ENCODE measurements around the gene ADAD1.
"Not testable (repeated sequence)": the region's sequence is repeated elsewhere in the genome, so short reads cannot be mapped to it uniquely, and the experiment has no call there.

Gene ADAD1
- 0 reads per million in 4 donors for total RNA-seq

GRCh38 chr4:122378711-122379110 lies at the start of gene ADAD1:
ADAD1 (plus strand) TSS chr4:122379011; CDS start chr4:122380070, 1,059 bp downstream.
- DNase-seq: no peak

GRCh38 chr4:122329876-122330565 lies 48.8 kb upstream of the ADAD1 start:
- no peak for DNase-seq

GRCh38 chr4:122331195-122331594 lies 47.6 kb upstream of the ADAD1 start:
- DNase-seq: no peak

- no peak for DNase-seq
These were observed 44.0 kb upstream of the ADAD1 start for GRCh38 chr4:122334828-122335227.

GRCh38 chr4:122341886-122342285 lies 36.9 kb upstream of the ADAD1 start:
- DNase-seq: no peak

GRCh38 chr4:122346036-122346435 lies 32.8 kb upstream of the ADAD1 start:
- DNase-seq: no peak

GRCh38 chr4:122346503-122346902 lies 32.3 kb upstream of the ADAD1 start:
- DNase-seq: no peak

- no peak for DNase-seq
These were observed 22.4 kb upstream of the ADAD1 start for GRCh38 chr4:122356317-122356808.

GRCh38 chr4:122360754-122361153 lies 18.1 kb upstream of the ADAD1 start:
- DNase-seq: no peak

GRCh38 chr4:122364700-122365404 lies 14.0 kb upstream of the ADAD1 start:
- DNase-seq: peak in 2 of 5 donors; percentile 4 to 56

GRCh38 chr4:122368786-122369185 lies 10.0 kb upstream of the ADAD1 start:
- not testable (repeated sequence) for DNase-seq

- no peak for DNase-seq
These were observed 1.5 kb upstream of the ADAD1 start for GRCh38 chr4:122377352-122377751.

- no peak for DNase-seq
These were observed 428 bp downstream of the ADAD1 start for GRCh38 chr4:122379239-122379638.

GRCh38 chr4:122383341-122383740 lies 4.5 kb downstream of the ADAD1 start:
- DNase-seq: no peak

- no peak for DNase-seq
These were observed 5.4 kb downstream of the ADAD1 start for GRCh38 chr4:122384245-122384644.

- no peak for DNase-seq
These were observed 14.5 kb downstream of the ADAD1 start for GRCh38 chr4:122393276-122393675.

GRCh38 chr4:122403861-122404260 lies 25.1 kb downstream of the ADAD1 start:
- no peak for DNase-seq

GRCh38 chr4:122412547-122412946 lies 33.7 kb downstream of the ADAD1 start:
- no peak for DNase-seq

- no peak for DNase-seq
These were observed 44.4 kb downstream of the ADAD1 start for GRCh38 chr4:122423246-122423645.

GRCh38 chr4:122431351-122431750 lies 52.5 kb downstream of the ADAD1 start:
- DNase-seq: no peak

GRCh38 chr4:122434285-122434684 lies 55.5 kb downstream of the ADAD1 start:
- no peak for DNase-seq

GRCh38 chr4:122450847-122451246 lies 72.0 kb downstream of the ADAD1 start:
- DNase-seq: peak in 1 of 5 donors; percentile 5

- no peak for DNase-seq
These were observed 74.7 kb downstream of the ADAD1 start for GRCh38 chr4:122453384-122453995.

Data from T-helper 1 cell (primary cell).